GM12873 (cell line): Measurements from ENCODE around the gene CACFD1.

Experiments used
- CTCF ChIP-seq: IDR thresholded peaks from 2 replicates; pipeline ENCODE4 v1.5.1; 2012; ENCODE audit warnings: low read depth, mild to moderate bottlenecking, moderate library complexity, low read length, control low read depth; ENCODE audit not compliant: insufficient read depth; ENCODE audit errors: missing control alignments

Gene CACFD1

GRCh38 chr9:133459476-133460404 lies at the start of gene CACFD1:
TSS of gene CACFD1 (plus strand) at chr9:133459978. CDS start at chr9:133460067, 89 bp downstream.
- TF ChIP-seq CTCF: no peak

- no peak for TF ChIP-seq CTCF
These were observed 44.6 kb upstream of the CACFD1 start for GRCh38 chr9:133415170-133415569.

GRCh38 chr9:133417541-133418461 lies 42.0 kb upstream of the CACFD1 start, which contains the start of gene REXO4:
TSS of gene REXO4 (minus strand) at chr9:133418010. CDS start at chr9:133417844, 166 bp downstream.
- TF ChIP-seq CTCF: no peak

GRCh38 chr9:133419005-133419404 lies 40.8 kb upstream of the CACFD1 start:
- no peak for TF ChIP-seq CTCF

GRCh38 chr9:133420392-133420827 lies 39.4 kb upstream of the CACFD1 start:
- no peak for TF ChIP-seq CTCF

GRCh38 chr9:133421615-133422542 lies 37.9 kb upstream of the CACFD1 start, which contains the start of gene ADAMTS13:
TSS of gene ADAMTS13 (plus strand) at chr9:133422367. CDS start at chr9:133422444, 77 bp downstream.
- peak; percentile 56 for TF ChIP-seq CTCF
